Measurements from ENCODE around the gene PRR22.

DNA sequence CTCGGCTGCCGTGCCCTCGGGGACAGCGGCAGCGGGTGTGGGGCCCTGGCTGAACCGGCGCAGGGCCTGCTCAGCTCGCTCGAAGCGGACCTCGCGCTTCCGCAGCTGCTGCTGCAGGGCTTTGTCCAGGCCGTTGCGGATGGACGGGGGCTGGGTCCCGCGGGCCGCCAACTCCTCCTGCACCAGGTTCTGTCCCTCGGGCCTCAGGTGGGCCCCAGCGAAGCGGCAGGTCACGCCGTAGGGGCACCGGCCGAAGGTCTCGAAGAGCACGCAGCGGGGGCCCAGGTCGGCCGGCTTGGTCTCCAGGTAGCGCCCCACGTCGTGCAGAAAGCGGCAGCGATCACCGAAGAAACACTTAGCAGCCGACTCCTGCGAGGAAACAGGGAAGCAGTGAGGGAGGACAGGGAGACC is 4.8 kb upstream of the PRR22 start:
- TF ChIP-seq, protein P1, sequence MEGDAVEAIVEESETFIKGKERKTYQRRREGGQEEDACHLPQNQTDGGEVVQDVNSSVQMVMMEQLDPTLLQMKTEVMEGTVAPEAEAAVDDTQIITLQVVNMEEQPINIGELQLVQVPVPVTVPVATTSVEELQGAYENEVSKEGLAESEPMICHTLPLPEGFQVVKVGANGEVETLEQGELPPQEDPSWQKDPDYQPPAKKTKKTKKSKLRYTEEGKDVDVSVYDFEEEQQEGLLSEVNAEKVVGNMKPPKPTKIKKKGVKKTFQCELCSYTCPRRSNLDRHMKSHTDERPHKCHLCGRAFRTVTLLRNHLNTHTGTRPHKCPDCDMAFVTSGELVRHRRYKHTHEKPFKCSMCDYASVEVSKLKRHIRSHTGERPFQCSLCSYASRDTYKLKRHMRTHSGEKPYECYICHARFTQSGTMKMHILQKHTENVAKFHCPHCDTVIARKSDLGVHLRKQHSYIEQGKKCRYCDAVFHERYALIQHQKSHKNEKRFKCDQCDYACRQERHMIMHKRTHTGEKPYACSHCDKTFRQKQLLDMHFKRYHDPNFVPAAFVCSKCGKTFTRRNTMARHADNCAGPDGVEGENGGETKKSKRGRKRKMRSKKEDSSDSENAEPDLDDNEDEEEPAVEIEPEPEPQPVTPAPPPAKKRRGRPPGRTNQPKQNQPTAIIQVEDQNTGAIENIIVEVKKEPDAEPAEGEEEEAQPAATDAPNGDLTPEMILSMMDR (IDR thresholded peaks at IDR 0.05) = no peak
- TF ChIP-seq POLR2A (IDR thresholded peaks at IDR 0.05) = no peak
